HCT116 (cell line): ENCODE results near the gene ANP32D.
"Not testable (repeated sequence)": the region's sequence is repeated elsewhere in the genome, so short reads cannot be mapped to it uniquely, and the experiment has no call there.

ENCODE experiments used
- ATF3 ChIP-seq: IDR thresholded peaks from 2 replicates; pipeline ENCODE4 v1.6.1; 2012
- EZH2phosphoT487 ChIP-seq: fragments of 200-600 bp; IDR thresholded peaks from 2 replicates; pipeline ENCODE4 v1.6.1; 2018; ENCODE audit warnings: antibody characterized with exemption, borderline replicate concordance
- JUND ChIP-seq: IDR thresholded peaks from 2 replicates; pipeline ENCODE4 v1.6.1; 2012
- POLR2A ChIP-seq: IDR thresholded peaks from 2 replicates; pipeline ENCODE4 v1.7.0; 2011; ENCODE audit warnings: borderline replicate concordance; ENCODE audit not compliant: insufficient read depth, insufficient read length; ENCODE audit errors: extremely low read depth
- RAD21 ChIP-seq: IDR thresholded peaks from 2 replicates; pipeline ENCODE4 v1.6.1; 2012; ENCODE audit warnings: low read depth, mild to moderate bottlenecking
- REST ChIP-seq: IDR thresholded peaks from 2 replicates; pipeline ENCODE4 v1.6.1; 2012; ENCODE audit warnings: low read depth
- SP1 ChIP-seq: IDR thresholded peaks from 2 replicates; pipeline ENCODE4 v1.6.1; 2012; ENCODE audit warnings: low read depth
- TCF7L2 ChIP-seq: IDR thresholded peaks from 2 replicates; pipeline ENCODE4 v1.7.0; 2011; ENCODE audit warnings: borderline replicate concordance, inconsistent platforms; ENCODE audit not compliant: insufficient read depth, insufficient read length; ENCODE audit errors: extremely low read depth
- YY1 ChIP-seq: IDR thresholded peaks from 2 replicates; pipeline ENCODE4 v1.6.1; 2011; ENCODE audit warnings: low read length, low read depth, moderate library complexity, mild to moderate bottlenecking; ENCODE audit not compliant: insufficient replicate concordance; ENCODE audit errors: extremely low read depth
- ZNF274 ChIP-seq: fragments of 200-500 bp; sonication (Bioruptor generic); IDR thresholded peaks from 2 replicates; pipeline ENCODE4 v1.6.1; 2014; ENCODE audit warnings: mild to moderate bottlenecking, low read depth, low read length, inconsistent platforms
- TF ChIP-seq, protein P1 (sequence below): IDR thresholded peaks from 2 replicates; pipeline ENCODE4 v1.6.1; 2011; ENCODE audit warnings: mild to moderate bottlenecking, low read length, moderate library complexity; ENCODE audit not compliant: insufficient replicate concordance; ENCODE audit errors: extremely low read depth
- TF ChIP-seq, protein P2 (sequence below), 3 experiments: fragments of 200-600 bp in 1 of 3; sonication (generic) in 1 of 3; IDR thresholded peaks in 2 of 3; conservative IDR thresholded peaks in 1 of 3; 2 replicates each; pipeline ENCODE4 v1.5.1; 2012 to 2017; ENCODE audit warnings: low read depth in 2 of 3, low read length in 2 of 3, antibody characterized with exemption in 1 of 3, borderline replicate concordance in 1 of 3, control low read depth in 1 of 3, mild to moderate bottlenecking in 1 of 3, mixed read lengths in 1 of 3, mixed run types in 1 of 3, moderate library complexity in 1 of 3; ENCODE audit not compliant: insufficient read depth in 1 of 3

DNA sequence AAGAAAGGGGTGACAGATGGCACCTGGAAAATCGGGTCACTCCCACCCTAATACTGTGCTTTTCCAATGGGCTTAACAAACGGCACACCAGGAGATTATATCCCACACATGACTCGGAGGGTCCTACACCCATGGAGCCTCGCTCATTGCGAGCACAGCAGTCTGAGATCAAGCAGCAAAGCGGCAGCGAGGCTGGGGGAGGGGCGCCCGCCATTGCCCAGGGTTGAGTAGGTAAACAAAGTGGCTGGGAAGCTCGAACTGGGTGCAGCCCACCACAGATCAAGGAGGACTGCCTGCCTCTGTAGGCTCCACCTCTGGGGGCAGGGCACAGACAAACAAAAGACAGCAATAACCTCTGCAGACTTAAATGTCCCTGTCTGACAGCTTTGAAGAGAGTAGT is 38.3 kb upstream of the ANP32D start:
- TF ChIP-seq, protein P1, sequence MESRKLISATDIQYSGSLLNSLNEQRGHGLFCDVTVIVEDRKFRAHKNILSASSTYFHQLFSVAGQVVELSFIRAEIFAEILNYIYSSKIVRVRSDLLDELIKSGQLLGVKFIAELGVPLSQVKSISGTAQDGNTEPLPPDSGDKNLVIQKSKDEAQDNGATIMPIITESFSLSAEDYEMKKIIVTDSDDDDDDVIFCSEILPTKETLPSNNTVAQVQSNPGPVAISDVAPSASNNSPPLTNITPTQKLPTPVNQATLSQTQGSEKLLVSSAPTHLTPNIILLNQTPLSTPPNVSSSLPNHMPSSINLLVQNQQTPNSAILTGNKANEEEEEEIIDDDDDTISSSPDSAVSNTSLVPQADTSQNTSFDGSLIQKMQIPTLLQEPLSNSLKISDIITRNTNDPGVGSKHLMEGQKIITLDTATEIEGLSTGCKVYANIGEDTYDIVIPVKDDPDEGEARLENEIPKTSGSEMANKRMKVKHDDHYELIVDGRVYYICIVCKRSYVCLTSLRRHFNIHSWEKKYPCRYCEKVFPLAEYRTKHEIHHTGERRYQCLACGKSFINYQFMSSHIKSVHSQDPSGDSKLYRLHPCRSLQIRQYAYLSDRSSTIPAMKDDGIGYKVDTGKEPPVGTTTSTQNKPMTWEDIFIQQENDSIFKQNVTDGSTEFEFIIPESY = not testable (repeated sequence)
- not testable (repeated sequence) for TF ChIP-seq POLR2A, EZH2phosphoT487, JUND, TCF7L2, REST, RAD21, YY1, ATF3, ZNF274, SP1
- TF ChIP-seq, protein P2, sequence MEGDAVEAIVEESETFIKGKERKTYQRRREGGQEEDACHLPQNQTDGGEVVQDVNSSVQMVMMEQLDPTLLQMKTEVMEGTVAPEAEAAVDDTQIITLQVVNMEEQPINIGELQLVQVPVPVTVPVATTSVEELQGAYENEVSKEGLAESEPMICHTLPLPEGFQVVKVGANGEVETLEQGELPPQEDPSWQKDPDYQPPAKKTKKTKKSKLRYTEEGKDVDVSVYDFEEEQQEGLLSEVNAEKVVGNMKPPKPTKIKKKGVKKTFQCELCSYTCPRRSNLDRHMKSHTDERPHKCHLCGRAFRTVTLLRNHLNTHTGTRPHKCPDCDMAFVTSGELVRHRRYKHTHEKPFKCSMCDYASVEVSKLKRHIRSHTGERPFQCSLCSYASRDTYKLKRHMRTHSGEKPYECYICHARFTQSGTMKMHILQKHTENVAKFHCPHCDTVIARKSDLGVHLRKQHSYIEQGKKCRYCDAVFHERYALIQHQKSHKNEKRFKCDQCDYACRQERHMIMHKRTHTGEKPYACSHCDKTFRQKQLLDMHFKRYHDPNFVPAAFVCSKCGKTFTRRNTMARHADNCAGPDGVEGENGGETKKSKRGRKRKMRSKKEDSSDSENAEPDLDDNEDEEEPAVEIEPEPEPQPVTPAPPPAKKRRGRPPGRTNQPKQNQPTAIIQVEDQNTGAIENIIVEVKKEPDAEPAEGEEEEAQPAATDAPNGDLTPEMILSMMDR (IDR thresholded peaks at IDR 0.05 in 2 of 3, conservative IDR thresholded peaks at IDR 0.05 in 1 of 3; ENCODE audit: borderline replicate concordance in 1 of 3, insufficient read depth in 1 of 3, low read depth in 2 of 3, low read length in 2 of 3) = not testable (repeated sequence)
